Mucosa of gallbladder (tissue), 1 donor: ENCODE data around the gene PPTC7. TPM values are rescaled to one million over a fixed set of nuclear protein-coding genes. Genes with fewer than 3 reads are reported as not detected.
A peak's percentile ranks its signal among the peaks of the same experiment; 100 is the strongest.
"Not testable (repeated sequence)": the region's sequence is repeated elsewhere in the genome, so short reads cannot be mapped to it uniquely, and the experiment has no call there.

ENCODE experiments used
- DNase-seq: peaks from one replicate; pipeline ENCODE4 v3.0.0-alpha.2; 2020; ENCODE audit warnings: low spot score
- total RNA-seq: library from RNA; stranded (reverse); gene quantifications from one replicate; pipeline ENCODE4 v1.2.1, GENCODE V29; 2021
- donor health status: DM: no; HTN: no; CAD: no.

PPTC7 gene
- total RNA-seq, 1 donor from 2014 or later: 18.2 TPM

GRCh38 chr12:110585231-110585799 is 2.2 kb upstream of the PPTC7 start:
- DNase-seq: peak; percentile 33

- peak; percentile 55 for DNase-seq
Observed at GRCh38 chr12:110582276-110583136, 612 bp downstream of the PPTC7 start.

DNA sequence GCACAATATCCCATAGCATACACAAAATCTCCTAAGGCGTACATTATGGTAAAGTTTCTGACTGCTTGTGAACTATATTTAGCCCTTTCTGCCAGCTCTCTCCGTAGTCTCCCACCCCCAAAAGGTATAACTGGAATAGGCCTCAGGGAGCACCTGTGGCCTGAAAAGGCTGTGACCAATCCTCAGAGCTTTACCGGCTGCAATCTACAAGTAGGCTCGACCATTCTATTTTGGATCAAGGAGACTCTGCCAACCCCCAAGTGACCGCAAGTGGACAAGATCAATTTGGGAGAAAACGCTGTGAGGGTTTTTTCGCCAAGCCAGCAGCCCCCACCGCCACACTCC is 1.2 kb downstream of the PPTC7 start:
- DNase-seq: no peak

GRCh38 chr12:110579535-110580253 is 3.4 kb downstream of the PPTC7 start:
- no peak for DNase-seq

DNA sequence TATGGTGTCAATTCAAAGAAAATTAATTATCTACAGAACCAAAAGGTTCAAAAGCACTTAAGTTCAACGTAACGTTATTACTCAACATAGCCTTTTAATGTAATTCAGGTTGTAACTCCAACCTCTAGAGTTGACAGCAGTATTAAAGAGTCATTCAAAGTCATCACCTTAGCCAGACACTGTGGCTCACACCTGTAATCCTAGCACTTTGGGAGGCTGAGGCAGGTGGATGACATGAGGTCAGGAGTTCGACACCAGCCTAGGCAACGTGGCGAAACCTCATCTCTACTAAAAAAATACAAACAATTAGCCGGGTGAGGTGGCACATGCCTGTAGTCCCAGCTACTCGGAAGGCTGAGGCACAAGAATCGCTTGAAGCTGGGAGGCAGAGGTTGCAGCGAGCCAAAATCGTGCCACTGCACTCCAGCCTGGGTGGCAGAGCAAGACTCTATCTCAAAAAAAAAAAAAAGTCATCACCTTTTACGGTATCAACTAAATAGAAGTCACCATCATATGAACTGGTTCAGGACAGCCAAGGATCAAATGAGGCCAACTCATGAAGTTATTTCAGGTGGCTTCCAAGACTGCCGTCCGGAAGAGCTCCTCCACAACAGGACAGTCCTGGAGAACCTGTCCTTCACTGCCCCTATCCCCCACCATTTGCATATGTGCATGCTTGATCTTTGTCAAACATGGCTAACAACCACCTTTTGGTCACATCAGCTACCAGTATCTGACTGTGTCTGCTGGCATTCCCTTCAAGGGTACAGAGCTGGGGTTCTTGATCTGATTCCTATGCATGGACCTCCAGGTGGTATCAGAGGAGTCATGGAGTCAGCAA is 4.2 kb downstream of the PPTC7 start:
- no peak for DNase-seq

DNA sequence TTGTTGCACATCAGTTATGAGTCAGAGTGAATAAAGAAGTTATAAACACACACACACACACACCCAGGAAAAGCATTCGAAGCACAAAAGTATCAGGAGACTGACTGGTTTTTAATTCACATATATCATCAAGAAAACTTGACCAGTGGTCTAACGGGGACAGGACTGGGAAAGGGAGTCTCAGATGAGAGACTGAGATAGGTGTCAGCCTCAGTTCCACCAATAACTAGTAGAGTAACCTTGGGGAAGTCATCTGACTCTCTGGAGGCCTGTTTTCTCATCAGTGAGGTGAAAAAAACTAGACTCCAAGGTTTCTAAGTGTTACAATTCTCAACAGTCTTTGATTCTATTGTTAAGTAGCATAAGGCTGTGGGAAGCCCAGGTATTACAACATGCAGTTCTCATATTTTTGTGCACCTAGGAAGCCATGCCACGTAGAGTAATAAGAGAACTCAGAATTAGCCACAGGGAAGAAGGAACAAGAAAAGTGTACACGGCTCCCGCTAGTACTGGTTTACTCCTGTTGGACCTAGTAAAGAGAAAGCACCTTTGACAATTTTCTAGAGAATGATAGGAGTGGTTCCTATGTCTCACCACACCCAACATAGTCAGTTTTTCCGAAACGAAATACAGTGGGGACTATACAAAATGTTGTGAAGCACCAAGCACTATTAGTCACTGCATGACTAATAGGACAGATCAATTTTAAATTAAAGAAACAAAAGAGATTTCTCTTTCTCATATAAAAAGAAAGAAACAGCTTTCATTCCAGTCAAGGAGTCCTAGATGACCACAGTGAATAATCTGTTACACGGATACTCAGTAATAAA is 5.0 kb downstream of the PPTC7 start:
- peak; percentile 37 for DNase-seq

DNA sequence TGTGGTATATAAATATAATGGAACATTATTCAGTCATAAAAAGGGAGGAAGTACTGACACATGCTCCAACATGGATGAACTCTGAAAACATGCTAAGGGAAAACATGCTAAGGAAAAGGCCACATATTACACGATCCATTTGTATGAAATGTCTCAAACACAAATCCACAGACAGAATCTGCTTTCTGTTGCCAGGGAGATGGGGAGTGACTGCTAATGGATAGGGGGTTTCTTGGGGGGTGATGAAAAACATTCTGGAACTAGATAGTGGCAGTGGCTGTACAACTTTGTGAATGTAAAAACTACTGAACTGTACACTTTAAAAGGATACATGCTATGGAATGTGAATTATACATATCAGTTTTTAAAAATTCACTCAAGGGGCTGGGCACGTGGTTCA is 6.6 kb downstream of the PPTC7 start:
- DNase-seq: no peak

DNA sequence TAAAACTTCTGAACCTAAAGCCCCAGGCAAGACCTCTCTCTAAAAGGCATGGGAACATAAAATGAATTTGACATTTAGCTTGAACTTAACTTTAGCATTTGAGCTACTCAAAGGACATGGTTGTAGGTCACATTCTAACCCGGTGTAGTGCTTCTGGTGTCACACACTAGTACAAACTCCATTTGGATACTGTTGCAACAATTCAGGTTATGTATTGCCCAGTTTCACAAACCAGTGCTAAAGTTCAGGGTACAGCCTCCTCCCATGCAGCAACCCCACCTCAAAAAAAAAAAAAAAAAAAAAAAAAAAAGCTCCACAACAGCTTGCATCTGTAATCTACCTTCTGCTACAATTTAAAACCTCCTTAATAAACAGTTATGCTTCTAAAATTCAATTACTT is 7.8 kb downstream of the PPTC7 start:
- no peak for DNase-seq

DNA sequence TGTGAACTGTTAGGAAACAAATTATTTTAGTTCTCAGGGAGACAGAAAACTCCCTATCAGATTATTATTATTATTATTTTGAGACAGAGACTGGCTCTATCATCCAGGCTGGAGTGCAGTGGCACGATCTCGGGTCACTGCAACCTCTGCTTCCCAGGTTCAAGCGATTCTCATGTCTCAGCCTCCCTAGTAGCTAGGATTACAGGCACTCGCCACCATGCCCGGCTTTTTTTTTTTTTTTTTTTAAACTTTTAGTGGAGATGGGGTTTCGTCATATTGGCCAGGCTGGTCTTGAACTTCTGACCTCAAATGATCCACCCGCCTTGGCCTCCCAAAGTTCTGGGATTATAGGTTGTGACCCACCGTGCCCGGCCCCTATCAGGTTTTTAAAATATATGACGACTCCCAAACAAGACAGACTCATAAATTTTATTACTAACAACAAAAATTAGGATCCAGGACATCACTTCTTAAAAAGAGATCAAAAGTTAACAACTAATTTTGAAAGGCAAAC is 8.3 kb downstream of the PPTC7 start:
- not testable (repeated sequence) for DNase-seq

DNA sequence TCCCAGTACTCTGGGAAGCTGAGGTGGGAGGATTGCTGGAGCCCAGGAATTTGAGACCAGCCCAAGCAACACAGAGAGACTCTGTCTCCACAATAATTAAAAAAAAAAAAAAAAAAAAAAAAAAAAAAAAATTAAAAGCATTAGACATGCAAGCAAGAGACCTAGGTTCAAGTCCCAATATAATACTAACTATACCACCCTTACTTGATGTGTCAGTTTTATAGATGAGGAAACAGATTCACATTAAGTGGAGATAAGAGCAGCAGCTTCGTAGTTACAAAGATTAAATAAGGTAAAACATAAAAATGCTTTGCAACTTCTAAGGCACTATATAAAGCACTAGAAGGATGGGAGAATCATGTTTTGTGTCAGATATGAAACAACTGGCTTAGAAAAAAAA is 9.1 kb downstream of the PPTC7 start:
- no peak for DNase-seq

- DNase-seq: not testable (repeated sequence)
Observed at GRCh38 chr12:110570798-110571197, 12.3 kb downstream of the PPTC7 start.

DNA sequence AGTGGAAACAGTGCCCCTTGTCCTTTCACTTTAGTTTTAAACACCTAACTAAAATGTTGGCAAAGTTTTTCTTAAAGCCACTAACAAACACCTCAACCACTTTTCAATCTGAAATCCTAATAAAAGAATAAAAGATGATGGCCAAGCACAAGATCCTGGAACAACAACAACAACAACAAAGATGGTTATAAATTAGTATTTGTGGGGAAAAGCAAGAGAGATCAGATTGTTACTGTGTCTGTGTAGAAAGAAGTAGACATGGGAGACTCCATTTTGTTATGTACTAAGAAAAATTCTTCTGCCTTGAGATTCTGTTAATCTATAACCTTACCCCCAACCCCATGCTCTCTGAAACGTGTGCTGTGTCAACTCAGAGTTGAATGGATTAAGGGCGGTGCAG is 13.3 kb downstream of the PPTC7 start:
- not testable (repeated sequence) for DNase-seq

DNA sequence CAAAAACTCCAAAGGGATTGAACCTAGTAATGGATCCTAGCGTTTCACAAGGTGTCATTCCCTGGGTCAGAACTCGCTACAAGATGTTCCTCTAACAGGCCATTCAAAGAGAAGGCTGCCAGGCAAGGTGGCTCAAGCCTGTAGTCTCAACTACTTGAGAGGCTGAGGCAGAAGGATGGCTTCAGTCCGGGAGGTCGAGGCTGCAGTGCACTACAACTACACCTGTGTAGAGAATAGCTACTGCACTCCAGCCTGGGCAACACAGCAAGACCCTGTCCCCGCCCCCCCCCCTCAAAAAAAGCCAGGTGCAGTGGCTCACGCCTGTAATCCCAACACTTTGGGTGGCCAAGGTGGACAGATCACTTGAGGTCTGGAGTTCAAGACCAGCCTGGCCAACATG is 14.4 kb downstream of the PPTC7 start:
- no peak for DNase-seq

GRCh38 chr12:110566993-110567392 is 16.1 kb downstream of the PPTC7 start:
- no peak for DNase-seq

GRCh38 chr12:110565894-110566871 is 16.9 kb downstream of the PPTC7 start:
- no peak for DNase-seq

- DNase-seq: no peak
Observed at GRCh38 chr12:110564471-110564991, 18.6 kb downstream of the PPTC7 start.

DNA sequence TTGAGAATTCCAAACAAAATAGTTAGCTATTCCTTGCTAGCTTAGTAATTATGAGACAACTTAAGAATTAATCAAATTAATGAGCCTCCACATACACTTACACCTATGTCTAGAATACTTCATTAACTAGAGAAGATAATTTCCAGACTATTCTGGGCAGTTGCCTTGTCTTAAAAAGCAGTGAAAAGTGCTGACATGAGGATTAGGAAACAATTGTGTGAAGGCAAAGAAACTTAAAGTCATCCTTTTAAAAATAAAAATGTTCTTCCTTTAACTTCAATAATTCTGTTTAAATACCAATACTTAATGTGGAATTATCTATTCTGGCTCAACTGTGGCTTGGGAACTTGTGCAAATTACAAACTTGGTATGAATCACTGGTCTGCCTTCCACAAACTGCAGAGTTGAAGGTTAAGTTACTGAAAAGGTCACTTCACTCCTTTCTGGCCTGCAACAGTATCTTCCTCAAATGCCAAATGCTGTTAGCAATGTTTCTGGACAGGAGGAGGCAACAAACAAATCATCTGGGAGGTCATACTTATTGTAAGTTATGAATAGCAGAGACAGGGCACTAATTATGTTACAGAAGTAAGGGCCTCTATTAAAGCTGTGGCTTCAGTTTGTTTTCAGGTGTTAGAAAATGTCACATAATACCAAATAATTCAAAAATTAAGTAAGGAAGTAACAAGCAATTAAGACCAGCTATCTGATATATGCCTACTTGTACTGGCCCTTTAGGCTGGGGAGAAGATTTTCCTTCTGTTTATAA is 19.2 kb downstream of the PPTC7 start:
- DNase-seq: no peak

GRCh38 chr12:110562386-110562785 is 20.7 kb downstream of the PPTC7 start:
- DNase-seq: not testable (repeated sequence)
